ENCODE results near the gene SLC29A1. TPM values are rescaled to one million over a fixed set of nuclear protein-coding genes. Genes with fewer than 3 reads are reported as not detected.
A peak's percentile ranks its signal among the peaks of the same experiment; 100 is the strongest.
"Not testable (repeated sequence)": the region's sequence is repeated elsewhere in the genome, so short reads cannot be mapped to it uniquely, and the experiment has no call there.

SLC29A1 gene
- total and polyA plus RNA-seq, 9 of the 15 experiments (the other 6 are each of a cell fraction or from before 2014, with no cell fraction given): 18.9 to 170 (median 57.7) TPM

DNA sequence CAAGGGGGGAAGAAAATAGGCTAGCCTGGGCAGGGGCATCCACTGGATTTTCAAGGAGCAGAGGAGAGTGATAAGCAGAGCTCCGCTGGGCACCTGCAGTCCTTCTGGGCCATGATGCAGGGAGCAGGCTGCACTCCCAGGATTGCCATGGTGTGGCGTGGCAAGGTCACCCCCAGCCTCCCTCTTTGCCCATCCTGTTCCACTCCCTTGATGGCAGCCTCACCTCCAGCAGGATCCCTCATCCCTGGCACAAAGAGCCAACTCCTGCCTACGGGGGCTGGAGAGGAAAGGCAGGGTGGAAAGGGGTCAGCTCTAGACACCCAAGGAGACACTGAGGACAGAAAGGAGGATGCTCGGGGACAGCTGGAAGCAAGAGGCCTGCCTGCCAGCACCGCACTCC, 29.1 kb upstream of the SLC29A1 start:
- TF ChIP-seq, protein P1, sequence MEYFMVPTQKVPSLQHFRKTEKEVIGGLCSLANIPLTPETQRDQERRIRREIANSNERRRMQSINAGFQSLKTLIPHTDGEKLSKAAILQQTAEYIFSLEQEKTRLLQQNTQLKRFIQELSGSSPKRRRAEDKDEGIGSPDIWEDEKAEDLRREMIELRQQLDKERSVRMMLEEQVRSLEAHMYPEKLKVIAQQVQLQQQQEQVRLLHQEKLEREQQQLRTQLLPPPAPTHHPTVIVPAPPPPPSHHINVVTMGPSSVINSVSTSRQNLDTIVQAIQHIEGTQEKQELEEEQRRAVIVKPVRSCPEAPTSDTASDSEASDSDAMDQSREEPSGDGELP (CRISPR knock-in tag; IDR thresholded peaks at IDR 0.05; ENCODE audit: borderline replicate concordance): no peak
- CTCF ChIA-PET (ENCODE audit: low intra/inter-chr PET ratio): no interaction called here
- no peaks in the 10 kb centered on the region for H3K36me3 ChIP-seq (ENCODE audit: control insufficient read depth, insufficient read depth, low read length)
- H3K27ac ChIP-seq (ENCODE audit: extremely low read depth, low read depth, low read length): no peak overlapping the region
- POLR2A ChIA-PET: interaction anchor here (1.3 to 4.5 kb wide), 2 partner anchors 15 to 52 kb away, joined by 7 to 32 read pairs; partner anchors contain the start of gene HSP90AB1
- ATAC-seq (no peak), FAIRE-seq (no peak), DNase-seq (ENCODE audit: extremely low read depth in 1 of 4, low spot score in 3 of 4) (no peak)
- 0 out of 4 replicates have a peak overlapping the region, but pooled peaks of 1 of the 2 experiments have one; percentile 56 for H3K9ac ChIP-seq (ENCODE audit: insufficient read depth in 1 of 2, low read depth in 2 of 2, low read length in 2 of 2)
- no peaks in the 10 kb centered on the region for H3K27me3 ChIP-seq (ENCODE audit: control insufficient read depth in 2 of 2, insufficient read depth in 2 of 2, low read length in 2 of 2)
- H4K20me1 ChIP-seq (replicated peaks; ENCODE audit: control insufficient read depth, insufficient read depth, low read length): no peaks in the 10 kb centered on the region
- H3K9me1 ChIP-seq (ENCODE audit: control insufficient read depth, insufficient read depth, low read length): no peaks in the 10 kb centered on the region
- in situ Hi-C loops (cut with MboI): no loop called here
- no peak overlapping the region for H2AFZ ChIP-seq (ENCODE audit: low read depth, low read length)
- no peaks in the 10 kb centered on the region for H3K79me2 ChIP-seq (ENCODE audit: control insufficient read depth, insufficient read depth, low read length)
- no peak overlapping the region for H3K4me2 ChIP-seq (ENCODE audit: insufficient read depth, low read length)
- 51% methylated on average over 4 of the region's 5 CpGs for WGBS (ENCODE audit: insufficient coverage, low coverage, missing lambda C conversion rate)
- intact Hi-C loops (cut with micrococcal nuclease): no loop called here
- peaks cover 8 to 11% of the 10 kb centered on the region in 2 experiments; a peak in 4 of 5 replicates for H3K4me1 ChIP-seq (replicated peaks in 1 of 2; ENCODE audit: control insufficient read depth in 2 of 2, insufficient read depth in 2 of 2, low read length in 2 of 2)
- BruUV-seq (replicated peaks): no TSS peak
- H3K9me3 ChIP-seq (replicated peaks; ENCODE audit: control insufficient read depth, insufficient read depth, low read depth, low read length): no peaks in the 10 kb centered on the region
- no peak overlapping the region for H3K4me3 ChIP-seq

DNA sequence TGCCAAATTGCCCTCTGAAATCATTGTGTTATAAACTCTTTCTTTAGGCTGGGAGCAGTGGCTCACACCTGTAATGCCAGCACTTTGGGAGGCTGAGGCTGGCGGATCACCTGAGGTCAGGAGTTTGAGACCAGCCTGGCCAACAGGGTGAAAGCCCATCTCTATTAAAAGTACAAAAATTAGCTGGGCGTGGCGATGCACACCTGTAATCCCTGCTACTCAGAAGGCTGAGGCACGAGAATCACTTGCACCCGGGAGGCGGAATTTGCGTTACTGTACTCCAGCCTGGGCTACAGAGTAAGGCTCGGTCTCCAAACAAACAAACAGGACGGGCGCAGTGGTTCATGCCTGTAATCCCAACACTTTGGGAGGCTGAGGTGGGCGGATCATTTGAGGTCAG, 27.0 kb upstream of the SLC29A1 start:
- H3K27me3 ChIP-seq (ENCODE audit: control insufficient read depth in 2 of 2, insufficient read depth in 2 of 2, low read length in 2 of 2); intact Hi-C loops (cut with micrococcal nuclease); H3K79me2 ChIP-seq (ENCODE audit: control insufficient read depth, insufficient read depth, low read length); H3K9ac ChIP-seq (ENCODE audit: insufficient read depth in 1 of 2, low read depth in 2 of 2, low read length in 2 of 2); H3K4me3 ChIP-seq; DNase-seq (ENCODE audit: extremely low read depth in 1 of 4, low spot score in 3 of 4); H3K36me3 ChIP-seq (ENCODE audit: control insufficient read depth, insufficient read depth, low read length); H3K9me1 ChIP-seq (ENCODE audit: control insufficient read depth, insufficient read depth, low read length); H3K9me3 ChIP-seq (replicated peaks; ENCODE audit: control insufficient read depth, insufficient read depth, low read depth, low read length); H3K27ac ChIP-seq (ENCODE audit: extremely low read depth, low read depth, low read length); H4K20me1 ChIP-seq (replicated peaks; ENCODE audit: control insufficient read depth, insufficient read depth, low read length); ATAC-seq; H3K4me2 ChIP-seq (ENCODE audit: insufficient read depth, low read length); BruUV-seq (replicated peaks); FAIRE-seq; H2AFZ ChIP-seq (ENCODE audit: low read depth, low read length); in situ Hi-C loops (cut with MboI): not testable (repeated sequence)
- ChIA-PET CTCF (ENCODE audit: low intra/inter-chr PET ratio) (interaction anchor here (0.7 kb wide), 1 partner anchor 23 kb away, joined by 3 read pairs; no protein-coding TSS in a partner anchor), POLR2A (interaction anchor here (0.5 to 1.4 kb wide), 4 partner anchors 11 to 51 kb away, joined by 3 to 4 read pairs (median 3); partner anchors contain the start of gene CAPN11)
- TF ChIP-seq EGR1 (conservative IDR thresholded peaks at IDR 0.05): 0 out of 2 replicates have a peak, but pooled peaks have one; percentile 28
- H3K4me1 ChIP-seq (replicated peaks in 1 of 2; ENCODE audit: control insufficient read depth in 2 of 2, insufficient read depth in 2 of 2, low read length in 2 of 2): peaks cover 15 to 20% of the 10 kb centered on the region in 2 experiments
- 72% methylated on average over 11 of the region's 11 CpGs for WGBS (ENCODE audit: insufficient coverage, low coverage, missing lambda C conversion rate)
